HEK293T (cell line): ENCODE results near the gene CUBN.

Experiments used
- ARNT ChIP-seq: fragments of 450-650 bp; IDR thresholded peaks from 2 replicates; pipeline ENCODE4 v1.6.1; 2017; ENCODE audit warnings: mild to moderate bottlenecking
- BHLHE40 ChIP-seq: fragments of 450-650 bp; IDR thresholded peaks from 2 replicates; pipeline ENCODE4 v1.6.1; 2016; ENCODE audit warnings: mild to moderate bottlenecking, moderate library complexity, borderline replicate concordance
- CTBP1 ChIP-seq: fragments of 450-650 bp; IDR thresholded peaks from 2 replicates; pipeline ENCODE4 v1.6.1; 2016; ENCODE audit warnings: borderline replicate concordance
- ELF4 ChIP-seq: fragments of 450-650 bp; IDR thresholded peaks from 2 replicates; pipeline ENCODE4 v1.6.1; 2017; ENCODE audit warnings: antibody characterized with exemption
- FOXA1 ChIP-seq: fragments of 450-650 bp; IDR thresholded peaks from 2 replicates; pipeline ENCODE4 v1.6.1; 2016; ENCODE audit warnings: mild to moderate bottlenecking
- FOXK2 ChIP-seq: fragments of 450-650 bp; IDR thresholded peaks from 2 replicates; pipeline ENCODE4 v1.6.1; 2016; ENCODE audit warnings: mild to moderate bottlenecking
- FOXM1 ChIP-seq: fragments of 450-650 bp; IDR thresholded peaks from 2 replicates; pipeline ENCODE4 v1.6.1; 2017; ENCODE audit warnings: mild to moderate bottlenecking, borderline replicate concordance
- HDGF ChIP-seq: fragments of 450-650 bp; IDR thresholded peaks from 2 replicates; pipeline ENCODE4 v1.6.1; 2017; ENCODE audit warnings: antibody characterized with exemption, borderline replicate concordance
- LEF1 ChIP-seq: fragments of 450-650 bp; IDR thresholded peaks from 2 replicates; pipeline ENCODE4 v1.6.1; 2017; ENCODE audit warnings: mild to moderate bottlenecking, borderline replicate concordance
- NFRKB ChIP-seq: fragments of 450-650 bp; IDR thresholded peaks from 2 replicates; pipeline ENCODE4 v1.6.1; 2016; ENCODE audit warnings: mild to moderate bottlenecking, moderate library complexity
- PKNOX1 ChIP-seq: fragments of 450-650 bp; IDR thresholded peaks from 2 replicates; pipeline ENCODE4 v1.6.1; 2016
- SP1 ChIP-seq: fragments of 450-650 bp; IDR thresholded peaks from 2 replicates; pipeline ENCODE4 v1.6.1; 2017
- SUZ12 ChIP-seq: fragments of 450-650 bp; IDR thresholded peaks from 2 replicates; pipeline ENCODE4 v1.6.1; 2016; ENCODE audit warnings: mild to moderate bottlenecking
- TARDBP ChIP-seq: fragments of 450-650 bp; IDR thresholded peaks from 2 replicates; pipeline ENCODE4 v1.6.1; 2016

DNA sequence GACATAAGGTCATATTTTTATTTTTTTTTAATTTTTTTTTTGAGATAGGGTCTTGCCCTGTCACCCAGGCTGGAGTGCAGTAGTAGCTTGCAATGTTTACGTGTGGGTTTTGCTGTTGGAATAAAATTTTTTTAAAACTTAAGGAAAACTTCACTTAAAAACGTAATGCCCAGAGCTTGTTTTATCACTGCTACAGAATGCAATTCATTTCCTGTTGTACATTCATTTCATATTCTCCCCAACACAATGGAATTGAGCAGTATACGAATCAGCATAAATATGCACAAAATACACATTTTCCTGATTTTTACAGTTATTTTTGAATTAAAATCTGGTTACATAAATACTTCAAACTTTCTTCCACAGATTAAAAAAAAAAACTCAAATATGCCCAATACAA lies 352.7 kb downstream of the CUBN start:
- TF ChIP-seq FOXK2 (no peak), SP1 (no peak), ARNT (no peak), TARDBP (no peak), BHLHE40 (no peak), FOXM1 (no peak), SUZ12 (no peak), LEF1 (no peak), NFRKB (no peak), FOXA1 (no peak), HDGF (no peak), CTBP1 (no peak), ELF4 (no peak), PKNOX1 (no peak)
